ENCODE measurements around the gene ENPP7. TPM values are rescaled to one million over a fixed set of nuclear protein-coding genes. Genes with fewer than 3 reads are reported as not detected.

ENPP7 gene
- total and polyA plus RNA-seq, 4 donors = 0.31 TPM; not detected in 3

DNA sequence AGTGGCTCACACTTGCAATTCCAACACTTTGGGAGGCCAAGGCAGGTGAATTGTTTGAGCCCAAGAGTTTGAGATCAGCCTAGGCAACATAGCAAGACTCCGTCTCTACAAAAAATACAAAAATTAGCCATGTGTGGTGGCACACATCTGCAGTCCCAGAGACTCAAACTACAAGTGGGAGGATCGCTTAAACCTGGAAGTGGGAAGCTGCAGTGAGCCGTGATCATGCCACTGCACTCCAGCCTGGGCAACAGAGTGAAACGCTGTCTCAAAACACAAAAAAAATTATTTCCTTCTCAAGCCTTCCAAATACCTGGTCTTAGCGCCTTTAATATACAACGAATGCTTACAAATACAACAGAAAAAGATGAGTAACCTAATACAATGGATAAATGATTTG lies 27.5 kb downstream of the ENPP7 start:
- 92 to 93% methylated on average over 6 of the region's 6 CpGs for WGBS, 2 donors
- no peak for ATAC-seq (ENCODE audit: insufficient read depth, low FRiP score)
- Histone ChIP-seq H3K36me3 (ENCODE audit: control insufficient read depth in 4 of 4, insufficient read depth in 4 of 4, low read length in 4 of 4) (no peaks in the 10 kb centered on the region), H3K4me1 (ENCODE audit: control insufficient read depth in 5 of 5, insufficient read depth in 5 of 5, low read length in 5 of 5) (no peaks in the 10 kb centered on the region), H3K27me3 (ENCODE audit: control insufficient read depth in 3 of 3, insufficient read depth in 3 of 3, low read length in 2 of 3) (no peaks in the 10 kb centered on the region), H3K9me3 (ENCODE audit: control insufficient read depth in 4 of 4, insufficient read depth in 3 of 4, low read length in 3 of 4) (no peaks in the 10 kb centered on the region), H3K9ac (ENCODE audit: insufficient read depth in 1 of 2, low read length in 2 of 2) (no peak overlapping the region), H3K4me3 (no peak overlapping the region), H3K27ac (ENCODE audit: low read depth in 1 of 2, low read length in 1 of 2) (no peak overlapping the region)
- no peak for DNase-seq
- TF ChIP-seq, protein P1, sequence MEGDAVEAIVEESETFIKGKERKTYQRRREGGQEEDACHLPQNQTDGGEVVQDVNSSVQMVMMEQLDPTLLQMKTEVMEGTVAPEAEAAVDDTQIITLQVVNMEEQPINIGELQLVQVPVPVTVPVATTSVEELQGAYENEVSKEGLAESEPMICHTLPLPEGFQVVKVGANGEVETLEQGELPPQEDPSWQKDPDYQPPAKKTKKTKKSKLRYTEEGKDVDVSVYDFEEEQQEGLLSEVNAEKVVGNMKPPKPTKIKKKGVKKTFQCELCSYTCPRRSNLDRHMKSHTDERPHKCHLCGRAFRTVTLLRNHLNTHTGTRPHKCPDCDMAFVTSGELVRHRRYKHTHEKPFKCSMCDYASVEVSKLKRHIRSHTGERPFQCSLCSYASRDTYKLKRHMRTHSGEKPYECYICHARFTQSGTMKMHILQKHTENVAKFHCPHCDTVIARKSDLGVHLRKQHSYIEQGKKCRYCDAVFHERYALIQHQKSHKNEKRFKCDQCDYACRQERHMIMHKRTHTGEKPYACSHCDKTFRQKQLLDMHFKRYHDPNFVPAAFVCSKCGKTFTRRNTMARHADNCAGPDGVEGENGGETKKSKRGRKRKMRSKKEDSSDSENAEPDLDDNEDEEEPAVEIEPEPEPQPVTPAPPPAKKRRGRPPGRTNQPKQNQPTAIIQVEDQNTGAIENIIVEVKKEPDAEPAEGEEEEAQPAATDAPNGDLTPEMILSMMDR (IDR thresholded peaks at IDR 0.05; ENCODE audit: control extremely low read depth, extremely low read depth) = no peak

DNA sequence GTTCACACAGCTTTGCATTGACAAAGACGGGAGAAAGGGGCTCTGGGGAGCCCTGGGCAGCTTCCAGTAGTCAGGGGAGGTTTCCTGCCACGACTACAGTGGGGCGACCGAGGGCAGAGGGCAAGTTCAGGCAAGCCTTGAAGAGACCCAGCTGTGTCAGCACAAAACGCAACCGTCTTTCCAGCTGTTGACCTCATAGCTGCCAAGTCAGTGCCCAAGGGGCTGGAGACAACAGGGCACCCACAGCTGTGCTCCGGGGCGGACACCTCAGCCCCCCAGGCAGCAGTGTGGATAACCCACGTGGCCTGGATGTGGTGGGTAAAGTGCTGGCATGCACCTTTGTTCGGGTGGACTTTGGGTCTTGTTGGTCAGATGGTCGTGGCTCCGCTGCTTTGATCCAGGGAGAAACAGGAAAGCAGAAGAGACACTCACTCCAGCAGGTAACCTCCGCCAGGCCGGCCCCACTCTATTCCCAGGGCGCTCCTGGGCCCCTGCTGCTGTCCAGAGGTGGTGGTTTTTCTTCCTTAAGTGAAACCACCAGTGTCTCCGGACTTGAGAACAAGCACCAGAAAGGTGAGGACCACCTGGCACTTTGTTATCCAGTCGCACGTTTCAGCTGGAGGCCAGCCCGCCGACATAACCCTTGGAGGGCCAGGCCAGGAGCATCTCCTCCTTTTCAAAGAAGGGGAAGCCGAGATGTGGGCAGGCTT lies 29.6 kb downstream of the ENPP7 start:
- Histone ChIP-seq H3K36me3 (ENCODE audit: control insufficient read depth in 4 of 4, insufficient read depth in 4 of 4, low read length in 4 of 4) (no peaks in the 10 kb centered on the region), H3K27ac (ENCODE audit: low read depth in 1 of 2, low read length in 1 of 2) (no peak overlapping the region), H3K27me3 (ENCODE audit: control insufficient read depth in 3 of 3, insufficient read depth in 3 of 3, low read length in 2 of 3) (no peaks in the 10 kb centered on the region), H3K9me3 (ENCODE audit: control insufficient read depth in 4 of 4, insufficient read depth in 3 of 4, low read length in 3 of 4) (no peaks in the 10 kb centered on the region), H3K4me3 (no peak overlapping the region), H3K9ac (ENCODE audit: insufficient read depth in 1 of 2, low read length in 2 of 2) (no peak overlapping the region), H3K4me1 (ENCODE audit: control insufficient read depth in 5 of 5, insufficient read depth in 5 of 5, low read length in 5 of 5) (no peaks in the 10 kb centered on the region)
- WGBS, 2 donors = 88 to 89% methylated on average over 21 of the region's 21 CpGs
- no peak for ATAC-seq (ENCODE audit: insufficient read depth, low FRiP score)
- TF ChIP-seq, protein P1 (IDR thresholded peaks at IDR 0.05; ENCODE audit: control extremely low read depth, extremely low read depth) = no peak
- no peak for DNase-seq

DNA sequence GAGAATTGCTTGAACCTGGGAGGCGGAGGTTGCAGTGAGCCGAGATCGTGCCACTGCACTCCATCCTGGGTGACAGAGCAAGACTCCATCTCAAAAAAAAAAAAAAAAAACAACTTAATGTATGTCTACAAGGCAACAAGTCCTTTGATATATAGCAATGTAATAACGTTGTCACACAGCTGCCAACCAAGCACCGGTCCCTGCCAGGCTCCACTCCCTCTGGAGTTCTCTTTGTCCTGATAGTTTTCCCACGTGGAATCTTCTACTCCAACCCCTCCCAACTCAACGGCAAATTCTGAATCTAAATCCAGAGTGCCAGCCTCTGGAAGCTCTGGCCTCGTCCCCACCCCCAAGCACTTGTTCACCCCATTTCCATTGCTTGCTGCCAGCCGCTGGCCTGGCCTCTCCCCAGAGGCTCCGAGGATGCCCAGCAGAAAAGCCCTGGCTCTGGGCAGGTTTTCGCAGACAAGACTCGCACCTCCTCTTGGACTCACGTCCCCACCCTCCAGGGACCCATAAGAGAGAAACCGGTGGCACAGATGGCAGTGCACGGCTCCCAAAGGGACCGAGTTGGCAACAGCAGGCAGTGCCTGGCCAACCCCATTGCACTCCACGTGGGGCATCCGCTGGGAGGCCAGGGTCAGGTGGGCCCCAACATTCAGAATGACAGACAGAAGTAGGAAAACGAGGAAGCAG lies 31.3 kb downstream of the ENPP7 start:
- Histone ChIP-seq H3K9ac (ENCODE audit: insufficient read depth in 1 of 2, low read length in 2 of 2) (no peak overlapping the region), H3K27me3 (ENCODE audit: control insufficient read depth in 3 of 3, insufficient read depth in 3 of 3, low read length in 2 of 3) (no peaks in the 10 kb centered on the region), H3K27ac (ENCODE audit: low read depth in 1 of 2, low read length in 1 of 2) (no peak overlapping the region), H3K9me3 (ENCODE audit: control insufficient read depth in 4 of 4, insufficient read depth in 3 of 4, low read length in 3 of 4) (no peaks in the 10 kb centered on the region), H3K36me3 (ENCODE audit: control insufficient read depth in 4 of 4, insufficient read depth in 4 of 4, low read length in 4 of 4) (no peaks in the 10 kb centered on the region), H3K4me1 (ENCODE audit: control insufficient read depth in 5 of 5, insufficient read depth in 5 of 5, low read length in 5 of 5) (no peaks in the 10 kb centered on the region), H3K4me3 (no peak overlapping the region)
- TF ChIP-seq, protein P1 (IDR thresholded peaks at IDR 0.05; ENCODE audit: control extremely low read depth, extremely low read depth) = no peak
- 84 to 91% methylated on average over 19 of the region's 19 CpGs for WGBS, 2 donors
- ATAC-seq (ENCODE audit: insufficient read depth, low FRiP score) (no peak), DNase-seq (no peak)
